Omental fat pad (tissue), 4 donors: ENCODE measurements around the gene SFXN4. TPM values are rescaled to one million over a fixed set of nuclear protein-coding genes. Genes with fewer than 3 reads are reported as not detected.

Experiments
- ATAC-seq: fragments of 150-250 bp; one replicate; pipeline ENCODE4 v1.9.1; 2016; ENCODE audit warnings: mild to moderate bottlenecking, moderate library complexity; ENCODE audit not compliant: low FRiP score
- DNase-seq: peaks from one replicate; pipeline ENCODE4 v3.0.0-alpha.2; 2019; ENCODE audit warnings: low spot score
- CTCF ChIP-seq, 3 donors: fragments of 450-650 bp; IDR thresholded peaks; one replicate each; pipeline ENCODE4 v1.5.1; 2016 to 2017; ENCODE audit warnings: antibody characterized with exemption in 3 of 3, mild to moderate bottlenecking in 3 of 3, moderate library complexity in 2 of 3
- total RNA-seq, 4 donors: library from RNA; depleted of rRNA; stranded (reverse); fragments of >200 nt; gene quantifications; one replicate each; pipeline ENCODE4 v1.1.0, GENCODE V29; 2016

SFXN4 gene
- total RNA-seq, 4 donors from 2014 or later: 17.1 to 30.1 (median 24.2) TPM

DNA sequence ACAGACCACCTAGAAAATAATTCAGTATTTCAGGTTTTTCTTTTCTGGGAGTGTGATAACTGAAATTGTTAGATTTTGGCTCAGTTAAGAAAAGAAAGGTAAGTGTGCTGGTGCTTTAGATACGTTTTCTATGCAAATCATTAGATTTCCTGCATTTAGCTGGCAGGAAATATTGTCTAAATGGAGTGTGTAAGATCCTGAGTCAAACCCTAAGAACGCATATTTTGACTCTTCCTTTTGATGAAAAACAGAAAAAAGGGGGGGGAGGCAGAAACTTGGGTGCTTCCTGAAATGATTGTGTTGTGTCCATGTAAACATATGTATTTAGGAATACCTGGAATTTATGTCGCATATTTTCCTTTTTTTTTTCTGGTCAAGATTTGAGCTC is 43.0 kb upstream of the SFXN4 start:
- no peak for TF ChIP-seq CTCF (IDR thresholded peaks at IDR 0.05)
- DNase-seq (no peak), ATAC-seq (no peak)

- DNase-seq: no peak
- peak; percentile 11 for ATAC-seq
- TF ChIP-seq CTCF (IDR thresholded peaks at IDR 0.05): no peak
Observed at GRCh38 chr10:119207713-119208552, 42.4 kb upstream of the SFXN4 start.

GRCh38 chr10:119207366-119207666 is 41.8 kb upstream of the SFXN4 start, which contains the start of gene GRK5:
GRK5 (plus strand) TSS chr10:119207571; CDS start chr10:119207918, 347 bp downstream.
- ATAC-seq (peak; percentile 94), DNase-seq (peak; percentile 63)
- no peak for TF ChIP-seq CTCF (IDR thresholded peaks at IDR 0.05)

DNA sequence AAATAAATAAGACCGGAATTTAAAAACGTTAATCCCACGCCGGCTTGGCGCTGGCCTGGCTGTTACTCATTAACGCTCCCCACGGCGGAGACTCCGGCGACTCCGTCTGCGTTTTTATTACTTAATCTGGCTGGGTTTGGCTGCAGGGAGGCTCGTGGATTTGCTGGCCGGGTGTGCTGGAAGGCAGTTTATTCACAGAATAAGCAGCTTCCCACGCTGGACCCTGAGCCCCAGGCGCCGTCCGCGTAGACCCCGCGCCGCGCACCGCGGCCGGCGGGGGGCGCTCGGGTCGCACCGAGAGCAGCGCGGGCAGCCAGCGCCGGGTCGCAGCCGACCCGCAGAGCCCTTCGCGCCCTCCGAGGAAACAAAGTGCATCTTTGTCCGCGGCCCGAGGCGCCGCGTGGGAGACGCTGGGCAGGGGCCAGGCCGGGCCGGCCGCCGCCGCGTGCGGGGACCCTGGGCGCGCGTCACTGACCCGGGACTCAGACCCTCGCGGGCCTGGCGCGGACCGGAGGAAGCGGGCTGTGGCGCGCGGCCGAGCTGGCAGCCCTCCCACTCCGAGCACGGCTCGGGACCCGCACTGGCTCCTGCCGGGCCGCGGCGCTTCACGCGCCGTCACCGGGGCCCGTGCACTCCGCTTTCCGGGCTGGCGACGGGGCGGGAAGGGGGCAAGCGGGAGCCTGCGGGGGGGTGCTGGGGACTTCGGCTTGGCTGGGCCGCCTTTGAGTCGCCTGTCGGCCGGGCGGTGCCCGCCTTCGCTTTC is 41.3 kb upstream of the SFXN4 start:
- ATAC-seq (peak; percentile 81), DNase-seq (peak; percentile 40)
- peak in 2 of 3 donors; percentile 93 to 96 for TF ChIP-seq CTCF (IDR thresholded peaks at IDR 0.05)

DNA sequence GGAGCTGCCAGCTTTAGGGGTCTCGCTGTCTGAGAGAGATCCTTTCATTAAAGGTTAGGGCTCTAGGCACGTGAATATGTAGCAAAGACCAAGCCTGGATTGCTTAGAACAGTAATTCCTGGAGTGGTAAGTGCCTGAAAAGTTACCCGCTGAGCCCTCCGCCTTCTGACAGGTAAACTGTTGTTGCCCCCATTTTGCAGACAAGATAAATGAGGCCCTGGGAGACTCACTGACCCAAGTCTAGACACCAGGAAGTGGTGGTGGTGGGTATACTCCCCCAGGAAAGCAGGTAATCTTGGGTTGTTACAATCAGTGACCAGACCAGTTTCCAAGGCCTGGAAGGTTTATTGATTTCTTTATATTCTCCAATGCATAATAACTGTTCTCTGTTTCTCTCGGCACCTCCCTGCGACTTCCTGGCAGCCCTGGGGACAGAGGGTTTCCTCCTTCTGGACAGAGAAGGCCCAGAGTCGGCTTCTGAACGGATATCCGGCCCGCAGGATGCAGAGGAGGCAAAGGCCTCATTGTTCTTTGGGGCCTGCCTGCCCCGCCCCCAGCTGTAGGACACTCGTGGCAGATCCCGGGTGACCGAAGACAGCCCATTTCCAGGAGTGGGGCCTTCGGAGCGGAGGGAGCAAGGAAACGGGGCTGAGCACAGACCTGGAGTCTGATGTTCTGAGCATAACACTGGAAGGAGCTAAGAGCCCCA is 40.5 kb upstream of the SFXN4 start:
- ATAC-seq: peak; percentile 0
- no peak for DNase-seq
- TF ChIP-seq CTCF (IDR thresholded peaks at IDR 0.05): no peak

DNA sequence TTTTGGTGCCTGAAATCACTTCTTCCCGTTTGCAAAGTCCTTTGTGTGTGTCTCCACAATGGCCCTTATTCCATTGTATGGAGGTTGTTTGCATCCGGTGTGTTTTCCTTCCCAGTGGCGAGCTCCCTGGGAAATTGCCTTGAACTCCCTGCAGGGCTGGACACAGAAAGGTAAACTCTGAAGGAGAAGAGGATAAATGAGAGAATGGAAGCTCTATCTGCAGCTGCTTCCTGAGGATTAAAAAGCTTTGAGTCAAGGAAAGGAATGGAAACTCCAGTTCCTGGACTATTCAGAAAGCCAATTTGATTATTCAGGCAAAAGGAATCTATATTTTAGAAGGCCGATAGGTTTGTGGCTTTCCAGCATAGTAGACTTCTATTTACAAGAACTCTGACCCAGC is 37.5 kb upstream of the SFXN4 start:
- ATAC-seq: no peak
- TF ChIP-seq CTCF (IDR thresholded peaks at IDR 0.05): no peak
- no peak for DNase-seq
